Keratinocyte (primary cell): ENCODE results near the gene TPCN2.

Experiments used
- EZH2 ChIP-seq: IDR thresholded peaks from one replicate; pipeline ENCODE4 v1.6.1; 2012; ENCODE audit warnings: inconsistent platforms, mild to moderate bottlenecking, low read length, moderate library complexity
- TF ChIP-seq, protein P1 (sequence below), 3 experiments: IDR thresholded peaks in 1 of 3; conservative IDR thresholded peaks in 1 of 3; optimal IDR thresholded peaks in 1 of 3; 2 replicates in 2 of 3; 3 replicates in 1 of 3; pipeline versions ENCODE3 to v1.5.1; 2011; ENCODE audit warnings: low read length in 3 of 3, mild to moderate bottlenecking in 3 of 3, moderate library complexity in 2 of 3, control low read depth in 1 of 3, inconsistent platforms in 1 of 3; ENCODE audit not compliant: insufficient read depth in 2 of 3; ENCODE audit errors: extremely low read depth in 1 of 3

DNA sequence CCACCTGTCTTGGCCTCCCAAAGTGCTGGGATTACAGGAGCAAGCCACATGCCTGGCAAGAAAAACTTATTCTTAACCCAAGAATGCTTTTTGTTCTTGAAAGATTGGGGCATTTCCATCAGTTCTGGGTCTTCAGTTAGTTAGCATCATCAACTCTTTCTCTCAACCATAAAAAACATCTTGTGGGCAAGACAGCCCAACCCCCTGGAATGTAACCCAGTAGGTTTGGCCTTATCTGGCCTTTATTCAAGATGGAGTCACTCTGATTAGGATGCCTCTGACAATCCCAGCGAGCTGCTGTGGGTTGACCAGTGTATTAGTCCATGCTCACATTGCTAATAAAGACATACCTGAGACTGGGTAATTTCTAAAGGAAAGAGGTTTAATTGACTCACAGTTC is 9.2 kb upstream of the TPCN2 start:
- TF ChIP-seq, protein P1, sequence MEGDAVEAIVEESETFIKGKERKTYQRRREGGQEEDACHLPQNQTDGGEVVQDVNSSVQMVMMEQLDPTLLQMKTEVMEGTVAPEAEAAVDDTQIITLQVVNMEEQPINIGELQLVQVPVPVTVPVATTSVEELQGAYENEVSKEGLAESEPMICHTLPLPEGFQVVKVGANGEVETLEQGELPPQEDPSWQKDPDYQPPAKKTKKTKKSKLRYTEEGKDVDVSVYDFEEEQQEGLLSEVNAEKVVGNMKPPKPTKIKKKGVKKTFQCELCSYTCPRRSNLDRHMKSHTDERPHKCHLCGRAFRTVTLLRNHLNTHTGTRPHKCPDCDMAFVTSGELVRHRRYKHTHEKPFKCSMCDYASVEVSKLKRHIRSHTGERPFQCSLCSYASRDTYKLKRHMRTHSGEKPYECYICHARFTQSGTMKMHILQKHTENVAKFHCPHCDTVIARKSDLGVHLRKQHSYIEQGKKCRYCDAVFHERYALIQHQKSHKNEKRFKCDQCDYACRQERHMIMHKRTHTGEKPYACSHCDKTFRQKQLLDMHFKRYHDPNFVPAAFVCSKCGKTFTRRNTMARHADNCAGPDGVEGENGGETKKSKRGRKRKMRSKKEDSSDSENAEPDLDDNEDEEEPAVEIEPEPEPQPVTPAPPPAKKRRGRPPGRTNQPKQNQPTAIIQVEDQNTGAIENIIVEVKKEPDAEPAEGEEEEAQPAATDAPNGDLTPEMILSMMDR (optimal IDR thresholded peaks at IDR 0.05 in 1 of 3, IDR thresholded peaks at IDR 0.05 in 1 of 3, conservative IDR thresholded peaks at IDR 0.05 in 1 of 3; ENCODE audit: extremely low read depth in 1 of 3, insufficient read depth in 2 of 3, low read length in 3 of 3), result no peak
- TF ChIP-seq EZH2, result no peak
